ENCODE data around the gene PTPN14. TPM values are rescaled to one million over a fixed set of nuclear protein-coding genes. Genes with fewer than 3 reads are reported as not detected.

PTPN14 gene
- polyA plus RNA-seq, 1 experiment: 34.2 TPM

GRCh38 chr1:214506972-214507431 lies 44.4 kb downstream of the PTPN14 start:
- TF ChIP-seq, protein P1, sequence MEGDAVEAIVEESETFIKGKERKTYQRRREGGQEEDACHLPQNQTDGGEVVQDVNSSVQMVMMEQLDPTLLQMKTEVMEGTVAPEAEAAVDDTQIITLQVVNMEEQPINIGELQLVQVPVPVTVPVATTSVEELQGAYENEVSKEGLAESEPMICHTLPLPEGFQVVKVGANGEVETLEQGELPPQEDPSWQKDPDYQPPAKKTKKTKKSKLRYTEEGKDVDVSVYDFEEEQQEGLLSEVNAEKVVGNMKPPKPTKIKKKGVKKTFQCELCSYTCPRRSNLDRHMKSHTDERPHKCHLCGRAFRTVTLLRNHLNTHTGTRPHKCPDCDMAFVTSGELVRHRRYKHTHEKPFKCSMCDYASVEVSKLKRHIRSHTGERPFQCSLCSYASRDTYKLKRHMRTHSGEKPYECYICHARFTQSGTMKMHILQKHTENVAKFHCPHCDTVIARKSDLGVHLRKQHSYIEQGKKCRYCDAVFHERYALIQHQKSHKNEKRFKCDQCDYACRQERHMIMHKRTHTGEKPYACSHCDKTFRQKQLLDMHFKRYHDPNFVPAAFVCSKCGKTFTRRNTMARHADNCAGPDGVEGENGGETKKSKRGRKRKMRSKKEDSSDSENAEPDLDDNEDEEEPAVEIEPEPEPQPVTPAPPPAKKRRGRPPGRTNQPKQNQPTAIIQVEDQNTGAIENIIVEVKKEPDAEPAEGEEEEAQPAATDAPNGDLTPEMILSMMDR (IDR thresholded peaks at IDR 0.05; ENCODE audit: low read depth, low read length): no peak
- H3K27ac ChIP-seq (ENCODE audit: low read depth, low read length): no peak overlapping the region
- DNase-seq (ENCODE audit: low read depth, low spot score): no peak
- ChIA-PET CTCF (interaction anchor here (0.7 kb wide), 1 partner anchor 182 kb away, joined by 6 read pairs; no protein-coding TSS in a partner anchor), POLR2A (no interaction called here)
- no peaks in the 10 kb centered on the region for H3K9me3 ChIP-seq (ENCODE audit: control insufficient read depth, insufficient read depth, low read length)
- no peaks in the 10 kb centered on the region for H3K27me3 ChIP-seq (ENCODE audit: control insufficient read depth, insufficient read depth, low read length)
- no peak overlapping the region for H3K4me3 ChIP-seq (ENCODE audit: low read depth, low read length)

DNA sequence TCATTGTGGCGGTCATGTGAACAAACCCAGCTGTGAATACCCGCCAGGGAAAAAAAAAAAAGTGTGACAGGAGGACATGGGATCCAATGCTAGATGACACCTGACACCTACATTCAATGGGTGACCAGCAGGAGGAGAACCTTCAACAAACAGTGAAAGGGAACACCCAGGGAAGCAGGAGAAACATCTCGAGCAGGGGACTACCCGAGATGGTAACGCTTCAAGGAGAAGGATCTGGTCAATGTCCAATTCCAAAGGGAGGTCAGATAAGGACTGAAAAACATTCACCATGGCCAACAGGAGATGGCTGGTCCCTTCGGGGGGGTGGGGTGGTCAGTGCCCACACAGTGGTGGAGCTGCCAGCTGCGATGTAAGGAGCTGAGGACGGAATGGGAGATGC lies 46.3 kb downstream of the PTPN14 start:
- H3K27ac ChIP-seq (ENCODE audit: low read depth, low read length): no peak overlapping the region
- TF ChIP-seq, protein P1 (IDR thresholded peaks at IDR 0.05; ENCODE audit: low read depth, low read length): no peak
- no peaks in the 10 kb centered on the region for H3K27me3 ChIP-seq (ENCODE audit: control insufficient read depth, insufficient read depth, low read length)
- CTCF ChIA-PET: interaction anchor here (0.6 kb wide), 1 partner anchor 159 kb away, joined by 4 read pairs; no protein-coding TSS in a partner anchor
- no peak overlapping the region for H3K4me3 ChIP-seq (ENCODE audit: low read depth, low read length)
- H3K9me3 ChIP-seq (ENCODE audit: control insufficient read depth, insufficient read depth, low read length): no peaks in the 10 kb centered on the region
- POLR2A ChIA-PET: no interaction called here
- no peak for DNase-seq (ENCODE audit: low read depth, low spot score)

DNA sequence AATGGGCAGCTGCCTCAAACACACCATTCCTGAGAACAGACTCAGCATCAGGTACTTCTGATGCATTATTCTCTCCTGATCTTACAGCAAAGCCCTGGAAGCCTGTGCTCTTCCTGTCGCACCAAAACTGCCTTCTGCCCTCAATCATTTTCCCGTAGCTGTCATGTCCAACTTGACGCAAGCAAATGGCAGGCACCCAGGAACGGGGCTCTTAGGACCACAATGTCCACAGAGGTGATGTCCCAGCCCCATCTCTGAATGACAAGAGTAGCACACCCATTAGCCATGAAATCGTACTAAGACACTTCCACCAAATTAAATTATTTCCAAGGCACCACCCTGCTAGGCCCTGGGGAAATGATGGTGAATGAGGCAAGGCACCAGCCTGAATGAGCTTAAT lies 47.1 kb downstream of the PTPN14 start:
- ChIA-PET CTCF (no interaction called here), POLR2A (interaction anchor here (0.5 kb wide), 1 partner anchor 74 kb away, joined by 5 read pairs; no protein-coding TSS in a partner anchor)
- Histone ChIP-seq H3K4me3 (ENCODE audit: low read depth, low read length) (no peak overlapping the region), H3K9me3 (ENCODE audit: control insufficient read depth, insufficient read depth, low read length) (no peaks in the 10 kb centered on the region), H3K27ac (ENCODE audit: low read depth, low read length) (no peak overlapping the region), H3K27me3 (ENCODE audit: control insufficient read depth, insufficient read depth, low read length) (no peaks in the 10 kb centered on the region)
- no peak for DNase-seq (ENCODE audit: low read depth, low spot score)
- TF ChIP-seq, protein P1 (IDR thresholded peaks at IDR 0.05; ENCODE audit: low read depth, low read length): no peak

GRCh38 chr1:214503553-214503952 lies 47.8 kb downstream of the PTPN14 start:
- Histone ChIP-seq H3K27me3 (ENCODE audit: control insufficient read depth, insufficient read depth, low read length) (no peaks in the 10 kb centered on the region), H3K9me3 (ENCODE audit: control insufficient read depth, insufficient read depth, low read length) (no peaks in the 10 kb centered on the region), H3K27ac (ENCODE audit: low read depth, low read length) (no peak overlapping the region), H3K4me3 (ENCODE audit: low read depth, low read length) (no peak overlapping the region)
- CTCF ChIA-PET: interaction anchor here (0.8 kb wide), 1 partner anchor 134 kb away, joined by 3 read pairs; no protein-coding TSS in a partner anchor
- TF ChIP-seq, protein P1 (IDR thresholded peaks at IDR 0.05; ENCODE audit: low read depth, low read length): no peak
- POLR2A ChIA-PET: interaction anchor here (0.5 to 0.6 kb wide), 2 partner anchors 74 to 137 kb away, joined by 5 read pairs; no protein-coding TSS in a partner anchor
- no peak for DNase-seq (ENCODE audit: low read depth, low spot score)

- no peak overlapping the region for H3K27ac ChIP-seq (ENCODE audit: low read depth, low read length)
- TF ChIP-seq, protein P1 (IDR thresholded peaks at IDR 0.05; ENCODE audit: low read depth, low read length): no peak
- ChIA-PET POLR2A (no interaction called here), CTCF (no interaction called here)
- H3K4me3 ChIP-seq (ENCODE audit: low read depth, low read length): no peak overlapping the region
- DNase-seq (ENCODE audit: low read depth, low spot score): no peak
- H3K27me3 ChIP-seq (ENCODE audit: control insufficient read depth, insufficient read depth, low read length): no peaks in the 10 kb centered on the region
- no peaks in the 10 kb centered on the region for H3K9me3 ChIP-seq (ENCODE audit: control insufficient read depth, insufficient read depth, low read length)
These were observed 50.9 kb downstream of the PTPN14 start for GRCh38 chr1:214500340-214501055.

All from AG04450 (cell line).